Activated T-cell treated with anti-CD3 and anti-CD28 coated beads, Interleukin-2, amount 50 U/mL, for 72 hours (primary cell): Measurements from ENCODE around the gene TRAM2. TPM values are rescaled to one million over a fixed set of nuclear protein-coding genes. Genes with fewer than 3 reads are reported as not detected.

Experiments used
- ATAC-seq, 2 donors: fragments of 150-1000 bp; cut with Tn5 transposase; replicated peaks in 1 of 2; 2 replicates each; pipeline ENCODE4 v1.10.0; 2021; ENCODE audit warnings: moderate library complexity in 2 of 2, mild to moderate bottlenecking in 1 of 2
- DNase-seq, 2 donors: peaks; one replicate each; pipeline ENCODE4 v3.0.0; 2021 to 2022; ENCODE audit warnings: mixed read lengths in 1 of 2
- H3K27ac Mint-ChIP-seq: one replicate; pipeline ENCODE4 v1.8.0; 2022; ENCODE audit warnings: mild to moderate bottlenecking, moderate library complexity, mixed read lengths
- H3K27me3 Mint-ChIP-seq: one replicate; pipeline ENCODE4 v1.8.0; 2022; ENCODE audit warnings: low read depth, mixed read lengths
- H3K36me3 Mint-ChIP-seq, 2 donors: one replicate each; pipeline ENCODE4 v1.8.0; 2022; ENCODE audit warnings: mixed read lengths in 2 of 2, mild to moderate bottlenecking in 1 of 2; ENCODE audit not compliant: insufficient read depth in 2 of 2
- H3K4me1 Mint-ChIP-seq: one replicate; pipeline ENCODE4 v1.8.0; 2022; ENCODE audit warnings: low read depth, mixed read lengths
- H3K4me3 Mint-ChIP-seq, 2 donors: one replicate each; pipeline ENCODE4 v1.8.0; 2022; ENCODE audit warnings: mild to moderate bottlenecking in 2 of 2, mixed read lengths in 2 of 2, moderate library complexity in 2 of 2
- H3K9me3 Mint-ChIP-seq, 2 donors: one replicate each; pipeline ENCODE4 v1.8.0; 2022; ENCODE audit warnings: mixed read lengths in 2 of 2
- total RNA-seq, 2 donors: library from RNA; stranded (reverse); gene quantifications; one replicate each; pipeline ENCODE4 v1.2.3, GENCODE V29; 2022

TRAM2 gene
- total RNA-seq, 2 donors from 2014 or later: 4.9 to 5.2 TPM

DNA sequence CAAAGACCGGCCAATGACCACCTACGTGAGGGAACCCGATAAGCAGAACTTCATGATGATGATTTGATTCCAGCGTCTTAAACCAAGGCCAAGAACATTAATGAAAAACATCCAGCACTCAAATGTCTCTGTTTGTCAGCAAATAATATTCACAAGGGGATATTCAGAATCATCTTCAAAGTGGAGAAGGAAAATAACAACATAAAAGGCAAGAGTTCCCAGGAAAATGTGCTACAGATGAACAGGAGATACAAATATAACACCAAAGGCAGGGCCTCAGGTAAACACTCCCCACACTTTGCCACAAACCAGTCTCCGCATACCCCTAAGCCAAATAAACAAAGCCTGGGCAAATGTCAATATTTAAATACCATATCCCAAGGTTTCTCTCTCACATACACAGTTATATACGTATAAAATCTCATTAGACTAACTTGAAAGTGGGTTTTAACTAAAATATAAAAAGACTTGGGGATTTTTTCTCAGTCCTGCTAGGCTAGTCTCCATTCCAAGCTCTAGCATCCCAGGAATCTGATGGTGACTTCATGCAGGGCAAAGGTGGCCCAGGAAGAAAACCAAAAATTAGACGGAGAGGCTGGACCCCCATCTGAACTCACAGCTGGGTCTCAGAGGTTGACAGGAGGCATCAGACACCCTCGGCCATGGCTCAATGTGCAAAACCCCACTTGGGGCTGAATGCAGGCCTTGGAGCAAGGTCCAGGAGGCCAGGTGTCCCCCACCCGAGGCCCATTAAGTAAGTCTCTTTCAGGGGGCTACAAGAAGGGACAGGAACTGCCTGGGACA lies 32.1 kb downstream of the TRAM2 start:
- H3K36me3 Mint-ChIP-seq: no peaks in the 10 kb centered on the region
- no peak for ATAC-seq
- no peaks in the 10 kb centered on the region for H3K27me3 Mint-ChIP-seq
- no peak overlapping the region for H3K4me3 Mint-ChIP-seq
- peaks cover 17% of the 10 kb centered on the region for H3K4me1 Mint-ChIP-seq
- DNase-seq: no peak
- H3K9me3 Mint-ChIP-seq: no peaks in the 10 kb centered on the region
- no peak overlapping the region for H3K27ac Mint-ChIP-seq

DNA sequence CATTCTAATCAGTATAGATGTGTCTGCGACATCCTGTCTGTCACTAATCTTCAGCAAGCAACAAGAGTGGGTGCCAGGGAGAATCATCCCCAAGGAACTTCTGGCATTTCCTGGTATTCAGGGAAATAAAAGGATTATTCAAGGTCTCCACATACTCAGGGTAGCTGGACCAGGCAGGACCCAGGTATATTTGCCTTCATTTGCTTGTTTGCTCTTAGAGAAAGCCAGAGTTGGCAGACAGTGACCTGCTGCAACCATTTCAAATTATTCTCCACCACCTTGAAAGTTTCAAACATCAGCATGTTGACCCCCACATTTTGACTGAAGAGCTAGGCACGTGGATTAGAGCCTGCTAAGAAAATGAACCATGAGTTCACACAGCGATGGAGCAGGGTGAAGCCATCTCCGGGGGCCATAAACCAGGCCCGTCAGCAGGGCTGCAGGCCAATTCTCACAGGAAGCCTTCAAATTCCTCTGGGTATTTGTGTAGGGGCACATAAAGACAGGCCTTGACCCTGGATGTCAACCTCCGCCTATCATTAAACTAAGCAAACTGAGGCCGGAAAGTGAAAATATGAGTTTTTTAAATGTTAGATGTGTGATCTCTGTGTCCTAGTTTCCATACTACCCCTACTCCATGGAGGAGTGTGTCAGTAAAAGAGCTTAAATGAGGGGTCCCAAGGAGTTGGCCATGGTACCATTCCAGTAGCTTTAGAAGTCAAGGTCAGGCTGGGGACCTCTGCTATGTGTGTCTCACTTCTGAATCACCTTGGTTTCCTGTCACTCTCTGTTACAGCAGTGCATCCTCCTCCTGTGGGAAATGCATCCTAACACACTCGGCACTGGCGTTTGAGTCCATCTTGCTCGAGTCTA lies 32.9 kb downstream of the TRAM2 start:
- no peaks in the 10 kb centered on the region for H3K36me3 Mint-ChIP-seq
- peaks cover 17% of the 10 kb centered on the region for H3K4me1 Mint-ChIP-seq
- no peak overlapping the region for H3K27ac Mint-ChIP-seq
- ATAC-seq (no peak), DNase-seq (no peak)
- no peak overlapping the region for H3K4me3 Mint-ChIP-seq
- no peaks in the 10 kb centered on the region for H3K27me3 Mint-ChIP-seq
- H3K9me3 Mint-ChIP-seq: no peaks in the 10 kb centered on the region

DNA sequence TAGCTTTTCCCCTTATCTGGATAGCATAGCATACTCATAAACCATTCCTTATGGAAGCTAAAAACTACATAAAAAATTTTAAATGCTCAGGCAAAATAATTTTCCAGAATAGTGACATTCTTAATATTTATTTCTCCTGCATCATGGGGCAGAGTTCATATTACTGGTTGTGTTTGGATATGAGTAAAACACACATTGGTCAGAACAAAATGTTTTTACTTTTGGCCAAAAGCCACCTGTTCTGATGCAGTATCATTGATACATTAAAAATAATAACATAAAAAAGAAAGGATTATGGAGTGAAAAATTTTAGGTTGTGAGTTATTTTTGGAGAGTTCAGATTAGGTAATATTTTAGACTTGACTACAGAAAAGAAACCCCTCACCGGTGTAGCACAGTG lies 33.6 kb downstream of the TRAM2 start:
- Mint-ChIP-seq H3K4me3 (no peak overlapping the region), H3K9me3 (no peaks in the 10 kb centered on the region), H3K36me3 (no peaks in the 10 kb centered on the region), H3K27me3 (no peaks in the 10 kb centered on the region), H3K4me1 (peaks cover 23% of the 10 kb centered on the region), H3K27ac (no peak overlapping the region)
- no peak for DNase-seq
- ATAC-seq: no peak

DNA sequence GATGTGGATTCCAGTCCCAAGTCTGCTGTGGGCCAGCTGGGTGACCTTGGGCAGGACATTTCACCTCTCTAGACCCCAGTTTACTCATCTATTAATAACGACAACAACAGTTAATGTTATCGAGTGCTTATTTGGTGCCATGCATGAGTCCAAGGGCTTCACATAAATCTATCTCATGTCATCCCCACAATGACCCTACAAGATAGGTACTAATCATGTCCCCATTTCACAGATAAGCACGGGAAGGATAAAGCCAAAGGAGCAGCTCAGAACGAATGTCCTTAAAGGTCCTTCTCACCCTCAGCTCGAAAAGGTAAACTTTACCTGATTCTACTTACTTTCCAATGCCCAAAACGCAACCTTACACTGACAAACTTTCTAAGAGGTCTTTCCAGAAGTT lies 35.7 kb downstream of the TRAM2 start:
- Mint-ChIP-seq H3K4me3 (no peak overlapping the region), H3K27ac (no peak overlapping the region), H3K27me3 (no peaks in the 10 kb centered on the region), H3K4me1 (peaks cover 39% of the 10 kb centered on the region), H3K36me3 (no peaks in the 10 kb centered on the region), H3K9me3 (no peaks in the 10 kb centered on the region)
- ATAC-seq (no peak), DNase-seq (no peak)

DNA sequence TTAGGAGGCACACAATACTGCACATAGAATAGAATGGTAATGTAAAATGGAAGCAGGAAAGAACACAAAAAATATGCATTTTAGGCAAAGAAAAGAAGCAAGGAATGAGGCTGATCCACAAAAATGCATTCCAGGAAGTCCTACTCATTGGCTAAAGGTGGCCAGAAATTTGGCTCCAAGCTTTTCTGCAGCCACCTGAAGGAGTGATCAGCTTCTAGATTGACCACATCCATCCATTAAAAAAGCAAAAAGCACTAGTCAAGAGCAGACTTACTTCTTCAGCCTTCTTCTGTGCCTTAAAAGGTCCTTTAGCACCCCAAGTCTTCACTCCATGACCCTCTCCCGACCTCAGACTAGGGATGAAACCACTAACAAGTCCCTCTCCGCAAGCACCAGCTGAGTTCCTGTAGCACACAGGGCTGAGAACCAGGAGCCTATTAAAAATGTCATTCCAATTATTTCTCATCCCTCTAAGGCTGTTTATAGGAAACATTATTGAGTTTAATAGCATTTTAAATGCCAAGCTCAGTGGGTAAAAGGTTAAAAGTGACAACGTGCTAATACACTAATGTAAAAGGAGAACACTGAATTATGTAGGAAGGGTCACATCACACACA lies 36.5 kb downstream of the TRAM2 start:
- Mint-ChIP-seq H3K4me1 (peaks cover 39% of the 10 kb centered on the region), H3K9me3 (no peaks in the 10 kb centered on the region), H3K27ac (no peak overlapping the region), H3K4me3 (no peak overlapping the region), H3K27me3 (no peaks in the 10 kb centered on the region), H3K36me3 (no peaks in the 10 kb centered on the region)
- ATAC-seq: no peak
- DNase-seq: no peak

DNA sequence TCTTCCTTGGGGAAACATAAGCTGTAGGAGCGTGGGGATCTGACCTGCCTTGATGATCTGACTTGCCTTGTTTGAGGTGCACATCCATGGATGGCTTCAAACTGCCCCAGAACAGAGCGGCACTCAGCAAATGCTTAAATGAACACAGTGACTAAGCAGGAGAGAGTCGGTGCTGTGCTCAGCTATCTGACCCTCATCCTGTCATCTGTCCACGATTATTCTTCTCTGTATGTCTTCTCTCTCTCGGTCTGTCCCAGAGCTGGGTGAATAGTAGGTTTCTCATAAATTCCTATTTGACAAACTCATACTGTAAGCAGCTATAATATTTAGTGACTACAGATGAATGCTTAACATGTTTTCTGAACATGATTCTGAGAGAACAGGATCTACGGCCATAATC lies 37.3 kb downstream of the TRAM2 start:
- no peak for ATAC-seq
- H3K9me3 Mint-ChIP-seq: no peaks in the 10 kb centered on the region
- peaks cover 45% of the 10 kb centered on the region for H3K4me1 Mint-ChIP-seq
- H3K36me3 Mint-ChIP-seq: no peaks in the 10 kb centered on the region
- H3K27ac Mint-ChIP-seq: no peak overlapping the region
- no peak overlapping the region for H3K4me3 Mint-ChIP-seq
- no peak for DNase-seq
- H3K27me3 Mint-ChIP-seq: no peaks in the 10 kb centered on the region

DNA sequence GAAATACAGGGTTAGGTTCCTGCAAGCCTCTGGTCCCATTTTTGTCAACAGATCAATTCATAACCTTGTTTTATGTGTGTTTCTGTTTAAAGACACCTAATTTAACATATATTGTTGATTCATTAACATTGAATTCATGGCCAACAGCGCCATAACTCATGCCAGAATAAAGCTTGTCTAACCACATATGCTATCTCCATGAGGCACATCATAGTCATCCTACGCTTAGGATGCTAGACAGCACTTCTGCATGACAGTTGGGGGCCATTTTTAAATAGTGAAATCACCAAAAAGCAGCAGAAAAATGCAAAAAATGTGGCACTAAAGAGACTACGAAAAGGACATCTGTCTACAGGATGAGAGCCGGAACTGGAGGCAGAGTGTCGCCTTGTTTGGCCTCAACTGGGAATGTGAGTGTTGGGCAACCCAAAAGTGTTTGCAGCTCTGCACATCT lies 37.9 kb downstream of the TRAM2 start:
- no peaks in the 10 kb centered on the region for H3K36me3 Mint-ChIP-seq
- H3K4me3 Mint-ChIP-seq: no peak overlapping the region
- DNase-seq (no peak), ATAC-seq (no peak)
- H3K9me3 Mint-ChIP-seq: no peaks in the 10 kb centered on the region
- no peaks in the 10 kb centered on the region for H3K27me3 Mint-ChIP-seq
- H3K27ac Mint-ChIP-seq: no peak overlapping the region
- H3K4me1 Mint-ChIP-seq: peaks cover 47% of the 10 kb centered on the region

DNA sequence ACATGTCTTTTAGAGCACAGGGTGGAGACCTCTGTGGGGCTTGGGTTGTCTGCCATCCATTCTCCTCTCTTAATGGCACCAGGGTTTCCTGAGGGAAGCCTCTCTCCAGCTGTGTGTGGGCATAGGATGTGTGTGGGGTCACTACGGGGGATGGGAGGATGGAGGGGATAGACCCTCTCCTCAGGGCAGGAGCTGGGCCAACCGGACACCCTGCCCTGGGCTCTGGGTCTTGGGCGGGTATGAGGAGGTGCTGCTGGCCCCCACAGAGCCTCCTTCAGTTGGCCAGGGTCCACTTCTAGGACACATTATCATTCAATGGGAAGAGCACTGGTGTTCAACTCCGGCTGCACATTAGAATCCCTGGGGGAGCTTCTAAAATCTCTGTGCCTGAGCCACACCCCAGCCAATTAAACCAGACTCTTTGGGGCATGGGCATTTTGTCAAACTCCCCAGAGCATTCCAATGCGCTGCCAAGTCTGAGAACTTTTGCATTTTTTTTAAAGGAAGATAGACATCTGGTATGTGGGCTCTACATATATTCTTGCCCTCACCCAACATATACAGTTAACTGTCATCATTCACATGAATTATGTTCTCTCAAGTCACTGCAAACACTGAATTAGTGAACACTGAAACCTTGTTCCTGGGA lies 38.5 kb downstream of the TRAM2 start:
- H3K9me3 Mint-ChIP-seq: no peaks in the 10 kb centered on the region
- no peak for DNase-seq
- H3K27ac Mint-ChIP-seq: no peak overlapping the region
- no peak for ATAC-seq
- H3K4me3 Mint-ChIP-seq: no peak overlapping the region
- no peaks in the 10 kb centered on the region for H3K27me3 Mint-ChIP-seq
- no peaks in the 10 kb centered on the region for H3K36me3 Mint-ChIP-seq
- peaks cover 47% of the 10 kb centered on the region for H3K4me1 Mint-ChIP-seq

DNA sequence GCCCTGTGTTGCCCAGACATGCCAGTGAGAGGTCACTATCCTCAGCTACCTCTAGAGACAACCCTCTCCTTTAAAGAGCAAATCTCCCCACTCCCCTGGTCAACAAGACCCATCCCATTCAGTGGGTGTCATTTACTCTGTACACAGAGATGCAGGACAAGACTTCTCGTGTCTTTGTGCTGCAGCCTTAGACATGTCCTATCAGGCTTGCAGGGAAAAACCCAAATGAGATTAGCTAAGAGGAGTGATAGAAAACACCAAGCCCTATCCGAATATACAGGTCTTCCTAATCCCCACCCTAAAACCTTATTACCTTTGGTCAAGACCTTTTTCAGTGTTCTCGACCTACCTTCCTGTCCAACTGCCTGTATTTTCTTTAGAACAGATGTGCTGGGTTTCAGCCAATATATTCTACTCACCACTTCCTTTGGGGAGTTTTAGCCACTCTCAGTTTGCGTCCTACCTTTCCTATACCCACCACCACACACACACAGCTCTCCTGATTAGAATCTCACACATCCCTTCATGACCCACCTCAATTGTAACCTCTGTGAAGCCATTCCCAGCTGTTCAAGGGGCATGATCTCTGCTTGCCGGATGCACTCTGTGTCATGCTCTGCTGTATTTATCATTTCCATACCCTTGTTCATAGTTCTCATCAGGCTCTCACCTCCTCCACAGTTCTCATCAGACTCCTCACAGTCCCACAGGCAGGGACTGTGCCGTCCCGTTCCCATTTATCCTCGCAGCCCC lies 39.7 kb downstream of the TRAM2 start:
- H3K9me3 Mint-ChIP-seq: no peaks in the 10 kb centered on the region
- peak; percentile 53 to 69 for ATAC-seq
- no peaks in the 10 kb centered on the region for H3K27me3 Mint-ChIP-seq
- peaks cover 47% of the 10 kb centered on the region for H3K4me1 Mint-ChIP-seq
- no peaks in the 10 kb centered on the region for H3K36me3 Mint-ChIP-seq
- peak; percentile 18 to 23 for DNase-seq
- H3K4me3 Mint-ChIP-seq: peak overlapping the region; percentile 29 to 38
- peak overlapping the region; percentile 1 for H3K27ac Mint-ChIP-seq

DNA sequence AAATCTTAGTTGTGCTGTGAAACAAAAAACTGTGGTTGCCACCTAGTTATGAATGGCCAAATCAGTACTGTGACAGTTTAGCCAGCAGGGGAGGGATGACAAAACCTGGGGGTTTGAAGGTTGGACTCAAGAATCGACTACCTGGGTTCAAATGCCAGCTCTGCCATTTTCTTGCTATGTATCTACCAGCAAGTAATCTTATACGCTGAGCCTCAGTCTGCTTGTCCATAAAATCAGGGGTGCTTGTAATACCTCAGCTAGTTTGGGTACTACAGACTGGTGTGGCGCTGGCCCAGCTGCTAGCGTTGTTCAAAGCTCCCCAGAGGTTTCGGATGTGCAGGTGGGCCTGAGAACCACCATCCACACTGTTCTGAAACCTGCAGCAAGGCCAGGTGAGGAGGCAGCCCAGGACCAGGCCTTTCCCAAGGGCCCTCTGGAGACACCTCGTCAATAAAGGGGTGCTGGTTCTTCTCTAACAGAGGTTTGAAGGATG lies 40.4 kb downstream of the TRAM2 start:
- no peaks in the 10 kb centered on the region for H3K36me3 Mint-ChIP-seq
- ATAC-seq (no peak), DNase-seq (no peak)
- H3K27ac Mint-ChIP-seq: no peak overlapping the region
- H3K4me3 Mint-ChIP-seq: no peak overlapping the region
- H3K9me3 Mint-ChIP-seq: no peaks in the 10 kb centered on the region
- no peaks in the 10 kb centered on the region for H3K27me3 Mint-ChIP-seq
- H3K4me1 Mint-ChIP-seq: peaks cover 47% of the 10 kb centered on the region

DNA sequence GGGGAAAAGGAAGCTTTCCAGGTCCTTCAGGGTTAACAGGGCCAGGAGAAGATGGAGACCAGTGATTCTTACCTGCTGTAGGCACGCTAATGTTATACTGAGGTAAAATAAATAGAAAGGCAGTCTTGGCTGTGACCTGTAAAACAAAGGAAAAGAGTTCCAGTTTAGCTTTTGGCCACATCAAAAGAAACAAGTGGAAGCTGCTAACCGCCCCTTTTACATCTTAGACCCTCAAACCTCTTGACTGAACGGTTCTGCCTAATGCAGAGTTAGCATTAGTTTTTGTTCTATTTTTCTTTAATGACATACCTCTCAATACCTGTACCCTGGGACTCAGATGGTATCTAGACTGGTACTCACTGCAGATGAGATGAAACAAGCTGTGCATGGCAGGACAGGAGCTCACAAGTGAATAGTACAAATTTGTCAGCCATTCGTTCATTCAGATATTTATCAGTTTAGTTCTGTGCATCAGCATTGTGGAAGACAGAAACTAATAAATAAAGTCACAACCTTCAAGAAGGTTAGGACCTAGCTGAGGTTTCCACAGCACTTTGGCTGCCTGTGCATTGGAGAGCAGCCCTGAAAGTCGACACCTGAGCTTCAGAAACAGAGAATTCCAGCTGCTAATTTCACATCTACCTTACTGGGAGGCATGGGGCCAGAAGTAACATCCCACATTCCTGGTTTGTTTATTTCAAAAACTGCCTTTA lies 41.0 kb downstream of the TRAM2 start:
- no peak overlapping the region for H3K27ac Mint-ChIP-seq
- no peaks in the 10 kb centered on the region for H3K27me3 Mint-ChIP-seq
- no peaks in the 10 kb centered on the region for H3K36me3 Mint-ChIP-seq
- ATAC-seq: no peak
- no peak for DNase-seq
- H3K4me3 Mint-ChIP-seq: peak overlapping the region in 1 of 2 donors; percentile 6
- peaks cover 47% of the 10 kb centered on the region for H3K4me1 Mint-ChIP-seq
- no peaks in the 10 kb centered on the region for H3K9me3 Mint-ChIP-seq

DNA sequence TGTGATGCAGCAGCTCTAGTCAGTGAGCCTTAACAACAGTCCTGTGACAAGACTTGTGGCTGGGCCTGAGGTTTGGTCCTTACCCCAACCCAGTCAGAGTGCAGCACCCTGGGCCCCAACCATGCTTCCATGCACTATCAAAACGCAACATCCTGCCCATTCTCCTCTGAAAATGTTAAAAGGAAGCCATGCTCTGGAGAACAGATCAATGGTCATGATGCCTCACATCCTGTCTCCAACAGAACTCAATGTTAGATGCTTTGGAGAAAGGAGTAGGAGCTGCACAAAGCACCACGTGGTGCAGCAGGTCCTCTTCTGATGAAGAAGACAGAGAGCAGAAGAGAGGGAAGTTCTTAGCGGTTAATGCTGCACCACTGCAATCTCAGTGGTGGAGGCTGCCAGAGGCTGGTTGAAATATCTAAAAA lies 41.9 kb downstream of the TRAM2 start:
- peaks cover 47% of the 10 kb centered on the region for H3K4me1 Mint-ChIP-seq
- H3K36me3 Mint-ChIP-seq: no peaks in the 10 kb centered on the region
- no peak overlapping the region for H3K27ac Mint-ChIP-seq

More for the DNA sequence above, 41.9 kb downstream of the TRAM2 start:
- H3K9me3 Mint-ChIP-seq: no peaks in the 10 kb centered on the region
- DNase-seq (peak; percentile 65 to 71), ATAC-seq (peak; percentile 82 to 90)
- no peaks in the 10 kb centered on the region for H3K27me3 Mint-ChIP-seq
- H3K4me3 Mint-ChIP-seq: peak overlapping the region; percentile 6 to 31
